K562 (cell line): ENCODE measurements around the gene MXI1.

Experiments used
- BCLAF1 ChIP-seq, 2 experiments: fragments of 450-650 bp in 1 of 2; IDR thresholded peaks; 2 replicates each; pipeline ENCODE4 v1.6.1; 2011 to 2017; ENCODE audit warnings: low read depth in 2 of 2, antibody characterized with exemption in 1 of 2, borderline replicate concordance in 1 of 2, low read length in 1 of 2, mild to moderate bottlenecking in 1 of 2, mixed read lengths in 1 of 2; ENCODE audit not compliant: control insufficient read depth in 1 of 2
- CBX3 ChIP-seq, 2 experiments: IDR thresholded peaks; 1 replicate in 1 of 2; 2 replicates in 1 of 2; pipeline ENCODE4 v1.6.1; 2012; ENCODE audit warnings: inconsistent platforms in 2 of 2, low read length in 2 of 2, borderline replicate concordance in 1 of 2, control low read depth in 1 of 2
- CTCF ChIP-seq, 3 experiments: IDR thresholded peaks in 2 of 3; conservative IDR thresholded peaks in 1 of 3; 2 replicates each; pipeline ENCODE4 v1.5.1; 2011 to 2012; ENCODE audit warnings: low read length in 3 of 3, mild to moderate bottlenecking in 3 of 3, control low read depth in 2 of 3, improper control_type of control experiment in 1 of 3, inconsistent platforms in 1 of 3, low read depth in 1 of 3, mixed read lengths in 1 of 3, moderate library complexity in 1 of 3; ENCODE audit not compliant: insufficient read depth in 2 of 3
- FOXK1 ChIP-seq: sonication (generic); formaldehyde crosslinking; IDR thresholded peaks from 2 replicates; pipeline ENCODE4 v1.8.0; 2022; ENCODE audit warnings: missing genetic modification reagents, mild to moderate bottlenecking, borderline replicate concordance
- LEF1 ChIP-seq: fragments of 450-650 bp; IDR thresholded peaks from 2 replicates; pipeline ENCODE4 v1.6.1; 2016; ENCODE audit warnings: mild to moderate bottlenecking
- RAD51 ChIP-seq: fragments of 450-650 bp; IDR thresholded peaks from 2 replicates; pipeline ENCODE4 v1.7.1; 2016; ENCODE audit warnings: low read depth, mild to moderate bottlenecking, borderline replicate concordance
- SRF ChIP-seq, 2 experiments: fragments of 250-450, 450-650 bp in 1 of 2; sonication (Bioruptor Pico) in 1 of 2; sonication (generic) in 1 of 2; formaldehyde crosslinking; IDR thresholded peaks; 2 replicates each; pipeline versions ENCODE4 v1.5.0 to v1.5.1; 2020 to 2022; ENCODE audit warnings: mild to moderate bottlenecking in 1 of 2, missing genetic modification reagents in 1 of 2

- no peak for TF ChIP-seq BCLAF1 (IDR thresholded peaks at IDR 0.05; ENCODE audit: borderline replicate concordance in 1 of 2, control insufficient read depth in 1 of 2, low read depth in 2 of 2, low read length in 1 of 2)
- TF ChIP-seq CTCF (IDR thresholded peaks at IDR 0.05 in 2 of 3, conservative IDR thresholded peaks at IDR 0.05 in 1 of 3; ENCODE audit: insufficient read depth in 2 of 3, low read depth in 1 of 3, low read length in 3 of 3), result no peak
- TF ChIP-seq CBX3 (IDR thresholded peaks at IDR 0.05; ENCODE audit: borderline replicate concordance in 1 of 2, low read length in 2 of 2), result no peak
- TF ChIP-seq SRF (CRISPR knock-in tag; IDR thresholded peaks at IDR 0.05), result no peak
- TF ChIP-seq RAD51, result no peak
- TF ChIP-seq LEF1, result no peak
- no peak for TF ChIP-seq FOXK1 (CRISPR knock-in tag)
Observed at GRCh38 chr10:110174816-110175215, 32.6 kb upstream of the MXI1 start.
